KOPT-K1 (cell line): Measurements from ENCODE around the gene NBEAL2.
"Not testable (repeated sequence)": the region's sequence is repeated elsewhere in the genome, so short reads cannot be mapped to it uniquely, and the experiment has no call there.

Experiments
- H3K27ac ChIP-seq: fragments of 200-600 bp; sonication (generic); 2 replicates; pipeline ENCODE4 v1.5.1; 2016; ENCODE audit warnings: antibody characterized with exemption, mild to moderate bottlenecking, low read depth, low read length; ENCODE audit not compliant: poor library complexity, severe bottlenecking
- H3K36me3 ChIP-seq: fragments of 200-600 bp; sonication (generic); 2 replicates; pipeline ENCODE4 v1.5.1; 2017; ENCODE audit warnings: antibody characterized with exemption, mild to moderate bottlenecking, low read length, moderate library complexity; ENCODE audit not compliant: insufficient read depth
- H3K9me3 ChIP-seq: fragments of 200-600 bp; sonication (generic); 2 replicates; pipeline ENCODE4 v1.5.1; 2017; ENCODE audit warnings: antibody characterized with exemption, low read length, mild to moderate bottlenecking; ENCODE audit not compliant: insufficient read depth, poor library complexity, severe bottlenecking

NBEAL2 gene

GRCh38 chr3:47034868-47035489, 55.5 kb downstream of the NBEAL2 start:
- no peaks in the 10 kb centered on the region for H3K9me3 ChIP-seq
- no peak overlapping the region for H3K27ac ChIP-seq
- peaks cover 69% of the 10 kb centered on the region for H3K36me3 ChIP-seq

GRCh38 chr3:47035645-47036044, 56.2 kb downstream of the NBEAL2 start:
- peaks cover 74% of the 10 kb centered on the region for H3K36me3 ChIP-seq
- H3K27ac ChIP-seq = no peak overlapping the region
- H3K9me3 ChIP-seq = no peaks in the 10 kb centered on the region

GRCh38 chr3:47036145-47036544, 56.7 kb downstream of the NBEAL2 start:
- H3K9me3 ChIP-seq = no peaks in the 10 kb centered on the region
- no peak overlapping the region for H3K27ac ChIP-seq
- peaks cover 74% of the 10 kb centered on the region for H3K36me3 ChIP-seq

GRCh38 chr3:47037302-47037701, 57.8 kb downstream of the NBEAL2 start:
- H3K9me3 ChIP-seq = not testable (repeated sequence)
- Histone ChIP-seq H3K36me3 (peaks cover 82% of the 10 kb centered on the region), H3K27ac (peak overlapping the region; percentile 24)

DNA sequence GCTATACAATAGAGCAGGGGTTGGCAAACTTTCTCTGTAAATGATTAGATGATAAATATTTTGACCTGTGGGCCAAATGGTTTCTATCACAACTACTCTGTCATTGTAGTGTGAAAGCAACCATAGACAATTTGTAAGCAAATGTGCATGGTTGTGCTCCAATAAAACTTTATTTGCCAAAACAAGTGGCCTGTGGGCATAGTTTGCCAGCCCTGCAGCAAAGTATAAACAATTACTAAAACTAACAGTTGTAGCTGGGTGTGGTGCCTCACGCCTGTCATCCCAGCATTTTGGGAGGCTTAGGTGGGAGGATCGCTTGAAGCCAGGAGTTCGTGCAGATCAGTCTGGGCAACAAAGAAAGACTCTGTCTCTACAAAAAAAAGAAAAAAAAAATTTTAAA, 61.6 kb downstream of the NBEAL2 start:
- Histone ChIP-seq H3K9me3 (no peaks in the 10 kb centered on the region), H3K36me3 (peaks cover 85% of the 10 kb centered on the region), H3K27ac (no peak overlapping the region)

DNA sequence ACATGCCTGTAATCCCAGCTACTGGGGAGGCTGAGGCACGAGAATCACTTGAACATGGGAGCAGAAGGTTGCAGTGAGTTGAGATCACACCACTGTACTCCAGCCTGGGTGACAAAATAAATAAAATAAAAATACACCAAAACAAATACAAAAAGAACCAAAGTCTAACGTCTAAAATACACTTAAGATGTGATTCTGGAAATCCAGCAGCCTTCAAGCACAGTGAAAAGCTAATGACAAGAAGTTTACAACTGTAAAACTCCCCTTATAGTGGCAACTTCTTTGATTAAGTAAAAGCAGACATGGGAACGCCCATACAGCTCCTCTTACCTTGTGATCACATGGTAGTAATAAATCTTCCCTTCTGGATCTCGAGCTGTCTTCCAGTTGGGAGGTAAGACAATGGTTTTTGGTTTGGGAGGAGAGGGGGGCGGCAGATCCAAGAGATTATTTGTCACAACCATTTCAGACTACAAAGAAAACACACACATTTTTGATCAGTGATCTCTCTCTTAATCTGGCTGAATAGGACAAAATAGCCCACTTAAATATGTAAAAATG, 62.8 kb downstream of the NBEAL2 start:
- Histone ChIP-seq H3K36me3 (peaks cover 84% of the 10 kb centered on the region), H3K9me3 (no peaks in the 10 kb centered on the region), H3K27ac (no peak overlapping the region)

DNA sequence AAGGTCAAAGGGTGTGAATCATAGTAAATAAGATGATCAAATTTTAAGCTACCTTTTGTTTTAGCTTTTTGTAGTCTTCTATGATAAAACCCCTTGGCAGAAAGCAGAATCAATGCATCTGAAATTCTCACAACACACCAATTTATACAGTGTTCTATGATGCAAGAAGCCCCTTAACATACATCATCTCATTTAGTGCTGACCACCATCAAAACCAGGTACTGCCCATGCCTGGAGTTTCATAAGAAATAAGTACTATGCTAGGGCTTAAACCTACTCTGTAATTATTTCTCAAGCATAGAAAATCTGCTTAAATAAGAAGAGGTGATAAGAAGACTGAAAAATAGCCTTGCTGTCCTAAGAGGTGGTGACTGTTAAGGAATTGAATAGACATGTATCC, 67.6 kb downstream of the NBEAL2 start:
- no peaks in the 10 kb centered on the region for H3K9me3 ChIP-seq
- H3K27ac ChIP-seq = no peak overlapping the region
- peaks cover 64% of the 10 kb centered on the region for H3K36me3 ChIP-seq

DNA sequence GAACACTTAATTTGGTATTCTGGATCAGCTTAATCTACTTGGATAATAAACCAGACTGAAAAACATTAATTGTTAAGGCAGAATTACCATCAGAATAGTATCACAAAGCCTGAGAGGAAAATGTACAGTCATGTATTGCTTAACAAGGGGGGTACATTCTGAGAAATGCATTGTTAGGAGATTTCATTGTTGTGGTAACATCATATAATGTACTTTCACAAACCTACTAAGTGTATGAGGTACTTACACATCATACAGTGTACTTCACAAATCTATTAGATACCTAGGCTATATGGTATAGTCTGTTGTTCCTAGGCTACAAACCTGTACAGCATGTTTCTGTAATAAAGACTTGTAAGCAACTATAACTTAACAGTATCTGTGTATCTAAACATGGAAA, 68.2 kb downstream of the NBEAL2 start:
- H3K9me3 ChIP-seq = no peaks in the 10 kb centered on the region
- H3K36me3 ChIP-seq = peaks cover 64% of the 10 kb centered on the region
- no peak overlapping the region for H3K27ac ChIP-seq

DNA sequence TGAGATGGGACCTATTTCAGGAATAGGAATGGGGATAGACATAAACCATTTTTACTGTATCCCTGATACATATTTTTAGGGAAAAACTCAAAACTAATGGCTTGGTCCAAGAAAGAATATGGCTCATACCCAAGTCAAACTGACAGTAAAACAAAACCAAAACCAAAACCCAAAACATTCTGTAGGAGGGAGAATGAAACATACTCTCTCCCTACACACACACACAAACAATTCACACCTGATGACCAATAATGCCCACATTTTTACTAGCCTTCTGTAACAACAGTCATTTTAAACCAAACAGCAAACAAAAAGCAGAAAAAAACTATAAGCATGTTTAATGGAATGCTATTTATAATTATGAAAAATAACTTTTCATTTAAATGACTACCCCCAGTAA, 74.9 kb downstream of the NBEAL2 start:
- no peak overlapping the region for H3K27ac ChIP-seq
- H3K36me3 ChIP-seq = peaks cover 78% of the 10 kb centered on the region
- H3K9me3 ChIP-seq = no peaks in the 10 kb centered on the region

DNA sequence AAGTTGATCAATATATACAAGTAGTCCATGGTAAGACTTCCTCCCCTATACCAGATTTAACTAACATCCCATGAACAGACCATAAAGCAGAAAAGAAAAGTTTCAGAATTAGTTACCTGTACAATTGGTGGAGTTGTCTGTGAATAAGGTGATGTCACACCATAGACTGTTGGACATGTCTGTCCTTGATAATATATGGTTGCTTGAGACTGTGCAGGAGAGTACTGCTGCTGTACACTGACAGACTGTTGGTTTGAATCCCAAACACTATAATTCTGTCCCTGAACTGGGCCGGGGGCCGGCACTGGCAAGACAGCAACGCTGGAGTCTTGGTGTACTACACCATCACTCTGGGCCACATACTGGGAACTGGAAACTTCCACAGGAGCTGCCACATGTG, 77.2 kb downstream of the NBEAL2 start:
- Histone ChIP-seq H3K9me3 (no peaks in the 10 kb centered on the region), H3K27ac (no peak overlapping the region), H3K36me3 (peaks cover 83% of the 10 kb centered on the region)

DNA sequence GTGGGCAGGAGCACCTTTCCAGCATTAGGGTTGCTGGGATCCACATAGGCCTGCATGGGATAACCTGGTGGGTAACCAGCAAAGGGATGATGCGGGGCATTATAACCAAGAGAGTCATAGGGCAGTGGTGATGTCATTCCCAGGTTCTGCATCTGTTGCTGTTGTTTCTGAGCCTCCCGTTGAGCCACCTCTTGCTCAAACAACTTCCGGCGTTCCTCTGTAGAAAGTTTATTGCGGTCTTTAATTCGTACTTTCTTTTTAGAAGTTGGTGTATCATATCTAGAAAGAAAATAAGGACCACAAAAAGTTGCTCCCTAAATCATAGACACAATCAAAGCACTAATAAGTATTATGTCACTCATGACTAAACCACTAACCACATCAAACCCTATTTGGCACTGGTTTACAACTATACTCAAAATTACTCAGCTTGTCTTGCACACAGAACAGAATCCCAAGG, 77.8 kb downstream of the NBEAL2 start:
- no peak overlapping the region for H3K27ac ChIP-seq
- peaks cover 83% of the 10 kb centered on the region for H3K36me3 ChIP-seq
- no peaks in the 10 kb centered on the region for H3K9me3 ChIP-seq
